Endothelial cell of umbilical vein (primary cell): ENCODE measurements around the gene PAX9. TPM values are rescaled to one million over a fixed set of nuclear protein-coding genes. Genes with fewer than 3 reads are reported as not detected.

ENCODE experiments used
- BruUV-seq: library from RNA; stranded (reverse); fragments of 400-500 nt; replicated peaks from 2 replicates; lab custom pipeline; 2021; lab: Mats Ljungman, UMichigan
- CTCF ChIA-PET: fragments of 300-600, 350-600 bp; sonication (Branson Sonifier 250); formaldehyde crosslinking; loops from one replicate; lab custom pipeline; 2021; ENCODE audit warnings: antibody characterized with exemption, inconsistent platforms; lab: Charles Lee
- POLR2A ChIA-PET: fragments of 300-600, 350-600 bp; sonication (Branson Sonifier 250); formaldehyde crosslinking; loops from one replicate; lab custom pipeline; 2021; ENCODE audit warnings: antibody characterized with exemption, inconsistent platforms; lab: Charles Lee
- DNase-seq: peaks from one replicate; pipeline ENCODE4 v3.0.0-alpha.2; 2011; ENCODE audit warnings: low read depth, low spot score
- FAIRE-seq: peaks from 2 replicates; lab custom pipeline; 2011; peaks lifted over from hg19 to GRCh38; lab: Jason Lieb, UNC
- H2AFZ ChIP-seq: 2 replicates; pipeline ENCODE4 v1.6.0; 2012; ENCODE audit warnings: low read depth, low read length, control low read depth, inconsistent platforms
- H3K27ac ChIP-seq: 2 replicates; pipeline ENCODE4 v1.5.1; 2011; ENCODE audit warnings: low read depth, mild to moderate bottlenecking, control low read depth, low read length, moderate library complexity; ENCODE audit not compliant: insufficient read depth
- H3K27me3 ChIP-seq, 2 experiments: 2 replicates each; pipeline versions ENCODE4 v1.6.0 to v1.6.1; 2011; ENCODE audit warnings: low read length in 2 of 2, mixed read lengths in 1 of 2; ENCODE audit not compliant: control insufficient read depth in 2 of 2, insufficient read depth in 2 of 2
- H3K36me3 ChIP-seq, 2 experiments: 2 replicates in 1 of 2; 3 replicates in 1 of 2; pipeline ENCODE4 v1.5.1; 2011; ENCODE audit warnings: low read length in 2 of 2, mild to moderate bottlenecking in 1 of 2, moderate library complexity in 1 of 2; ENCODE audit not compliant: control insufficient read depth in 2 of 2, insufficient read depth in 2 of 2; ENCODE audit errors: extremely low read depth in 1 of 2
- H3K4me1 ChIP-seq: 3 replicates; pipeline ENCODE4 v1.5.1; 2011; ENCODE audit warnings: mild to moderate bottlenecking, low read length; ENCODE audit not compliant: control insufficient read depth, insufficient read depth; ENCODE audit errors: extremely low read depth
- H3K4me2 ChIP-seq: 2 replicates; pipeline ENCODE4 v1.6.1; 2011; ENCODE audit warnings: low read length, control low read depth, mixed read lengths; ENCODE audit not compliant: insufficient read depth
- H3K4me3 ChIP-seq, 3 experiments: fragments of 200-600 bp in 1 of 3; sonication (generic), shearing (Covaris generic) in 1 of 3; replicated peaks in 1 of 3; 2 replicates each; pipeline ENCODE4 v1.5.1; 2011 to 2016; ENCODE audit warnings: control low read depth in 3 of 3, low read length in 3 of 3, mild to moderate bottlenecking in 2 of 3, inconsistent platforms in 1 of 3, low read depth in 1 of 3, moderate library complexity in 1 of 3; ENCODE audit not compliant: insufficient read depth in 1 of 3
- H3K79me2 ChIP-seq: 2 replicates; pipeline ENCODE4 v1.6.0; 2012; ENCODE audit warnings: low read length, inconsistent platforms; ENCODE audit not compliant: control insufficient read depth, insufficient read depth
- H3K9ac ChIP-seq: replicated peaks from 2 replicates; pipeline ENCODE3; 2011; ENCODE audit warnings: low read length, control low read depth; ENCODE audit not compliant: insufficient read depth; ENCODE audit errors: extremely low read depth
- H3K9me1 ChIP-seq: replicated peaks from 3 replicates; pipeline ENCODE4 v1.6.0; 2011; ENCODE audit warnings: mild to moderate bottlenecking, low read length; ENCODE audit not compliant: control insufficient read depth, insufficient read depth; ENCODE audit errors: extremely low read depth
- H3K9me3 ChIP-seq: replicated peaks from 2 replicates; pipeline ENCODE4 v1.5.1; 2012; ENCODE audit warnings: low read length, inconsistent platforms; ENCODE audit not compliant: control insufficient read depth, insufficient read depth
- H4K20me1 ChIP-seq: replicated peaks from 2 replicates; pipeline ENCODE3; 2011; ENCODE audit warnings: mild to moderate bottlenecking, low read length; ENCODE audit not compliant: control insufficient read depth, insufficient read depth; ENCODE audit errors: extremely low read depth
- EZH2 ChIP-seq: IDR thresholded peaks from 2 replicates; pipeline ENCODE4 v1.6.1; 2012; ENCODE audit warnings: borderline replicate concordance, low read depth, mild to moderate bottlenecking, moderate library complexity, low read length, inconsistent platforms; ENCODE audit not compliant: severe bottlenecking
- FOS ChIP-seq: IDR thresholded peaks from 2 replicates; pipeline ENCODE4 v1.6.1; 2011; ENCODE audit warnings: mild to moderate bottlenecking, low read length, moderate library complexity, borderline replicate concordance; ENCODE audit not compliant: insufficient read depth
- GATA2 ChIP-seq: IDR thresholded peaks from 2 replicates; pipeline ENCODE4 v1.7.0; 2011; ENCODE audit warnings: low read depth, mild to moderate bottlenecking, moderate library complexity, mixed read lengths, low read length; ENCODE audit not compliant: insufficient read length, insufficient read depth
- JUN ChIP-seq: IDR thresholded peaks from 2 replicates; pipeline ENCODE4 v1.6.1; 2011; ENCODE audit warnings: borderline replicate concordance, low read depth; ENCODE audit not compliant: insufficient read length, insufficient read depth
- MAX ChIP-seq: IDR thresholded peaks from 2 replicates; pipeline ENCODE4 v1.6.1; 2011; ENCODE audit not compliant: insufficient read depth, insufficient read length
- MYC ChIP-seq: IDR thresholded peaks from one replicate; pipeline ENCODE4 v1.6.1; 2011; ENCODE audit warnings: mild to moderate bottlenecking, low read depth, low read length
- POLR2A ChIP-seq: IDR thresholded peaks from 2 replicates; pipeline ENCODE4 v1.6.1; 2012; ENCODE audit warnings: low read depth, mild to moderate bottlenecking, control low read depth, low read length
- POLR2AphosphoS5 ChIP-seq: IDR thresholded peaks from 2 replicates; pipeline ENCODE4 v1.6.1; 2012; ENCODE audit warnings: low read depth, mild to moderate bottlenecking, control low read depth, low read length, moderate library complexity; ENCODE audit not compliant: insufficient read depth
- dilution Hi-C: fragments of 300-500 bp; cut with MboI; formaldehyde crosslinking; loops from one replicate; pipeline ENCODE4 v1.15.0; 2019; ENCODE audit warnings: low sequenced_read_pairs; ENCODE audit not compliant: extremely low pct_ligation_motif_present
- intact Hi-C: fragments of 100-400 bp; cut with micrococcal nuclease; formaldehyde crosslinking; loops from one replicate; pipeline ENCODE4 v1.10.0; 2022
- polyA plus RNA-seq, 4 experiments: library from polyadenylated mRNA; depleted of rRNA in 3 of 4; stranded (reverse) in 3 of 4; unstranded in 1 of 4; fragments of >200 nt; gene quantifications; 2 replicates each; pipeline versions ENCODE4 v1.2.1 to v1.2.3, GENCODE V29; 2011 to 2012; ENCODE audit warnings: missing spikeins in 1 of 4
- total RNA-seq: library from RNA; stranded (reverse); gene quantifications from 2 replicates; pipeline ENCODE4 v1.2.3, GENCODE V29; 2021
- TF ChIP-seq, protein P1 (sequence below), 2 donors: IDR thresholded peaks; 1 replicate in 1 of 2; 2 replicates in 1 of 2; pipeline ENCODE4 v1.5.1; 2011; ENCODE audit warnings: low read length in 2 of 2, mild to moderate bottlenecking in 2 of 2, moderate library complexity in 2 of 2, control low read depth in 1 of 2, inconsistent platforms in 1 of 2, low read depth in 1 of 2; ENCODE audit not compliant: insufficient read depth in 1 of 2; ENCODE audit errors: extremely low read depth in 1 of 2

The PAX9 gene
- total and polyA plus RNA-seq, 2 donors (not counting 3 experiments of a cell fraction or from before 2014, with no cell fraction given) = 0.37 to 0.44 TPM

GRCh38 chr14:36617824-36618223, 43.8 kb upstream of the PAX9 start:
- no peak overlapping the region for H3K4me3 ChIP-seq
- H3K4me1 ChIP-seq = no peaks in the 10 kb centered on the region
- H2AFZ ChIP-seq = no peak overlapping the region
- no peaks in the 10 kb centered on the region for H3K9me1 ChIP-seq
- no peak overlapping the region for H3K27ac ChIP-seq
- H3K27me3 ChIP-seq = peaks cover 0 to 2% of the 10 kb centered on the region in 2 experiments
- FAIRE-seq (no peak), DNase-seq (no peak)
- H4K20me1 ChIP-seq = no peaks in the 10 kb centered on the region
- no peak overlapping the region for H3K4me2 ChIP-seq
- CTCF ChIA-PET = interaction anchor here (0.7 kb wide), 1 partner anchor 12 kb away, joined by 3 read pairs; no protein-coding TSS in a partner anchor
- intact Hi-C loops = no loop called here
- H3K9me3 ChIP-seq = no peaks in the 10 kb centered on the region
- H3K36me3 ChIP-seq = no peaks in the 10 kb centered on the region
- no peak for TF ChIP-seq POLR2A
- no peak for TF ChIP-seq MAX
- TF ChIP-seq POLR2AphosphoS5 = no peak
- no peak for TF ChIP-seq JUN
- TF ChIP-seq, protein P1, sequence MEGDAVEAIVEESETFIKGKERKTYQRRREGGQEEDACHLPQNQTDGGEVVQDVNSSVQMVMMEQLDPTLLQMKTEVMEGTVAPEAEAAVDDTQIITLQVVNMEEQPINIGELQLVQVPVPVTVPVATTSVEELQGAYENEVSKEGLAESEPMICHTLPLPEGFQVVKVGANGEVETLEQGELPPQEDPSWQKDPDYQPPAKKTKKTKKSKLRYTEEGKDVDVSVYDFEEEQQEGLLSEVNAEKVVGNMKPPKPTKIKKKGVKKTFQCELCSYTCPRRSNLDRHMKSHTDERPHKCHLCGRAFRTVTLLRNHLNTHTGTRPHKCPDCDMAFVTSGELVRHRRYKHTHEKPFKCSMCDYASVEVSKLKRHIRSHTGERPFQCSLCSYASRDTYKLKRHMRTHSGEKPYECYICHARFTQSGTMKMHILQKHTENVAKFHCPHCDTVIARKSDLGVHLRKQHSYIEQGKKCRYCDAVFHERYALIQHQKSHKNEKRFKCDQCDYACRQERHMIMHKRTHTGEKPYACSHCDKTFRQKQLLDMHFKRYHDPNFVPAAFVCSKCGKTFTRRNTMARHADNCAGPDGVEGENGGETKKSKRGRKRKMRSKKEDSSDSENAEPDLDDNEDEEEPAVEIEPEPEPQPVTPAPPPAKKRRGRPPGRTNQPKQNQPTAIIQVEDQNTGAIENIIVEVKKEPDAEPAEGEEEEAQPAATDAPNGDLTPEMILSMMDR (IDR thresholded peaks at IDR 0.05; ENCODE audit: extremely low read depth in 1 of 2, insufficient read depth in 1 of 2, low read depth in 1 of 2, low read length in 2 of 2) = no peak
- H3K9ac ChIP-seq = no peak overlapping the region
- POLR2A ChIA-PET = no interaction called here
- no TSS peak for BruUV-seq
- H3K79me2 ChIP-seq = no peaks in the 10 kb centered on the region
- dilution Hi-C loops = no loop called here

- Histone ChIP-seq H3K4me1 (no peaks in the 10 kb centered on the region), H3K4me2 (no peak overlapping the region), H3K9me1 (no peaks in the 10 kb centered on the region), H3K36me3 (no peaks in the 10 kb centered on the region), H3K4me3 (no peak overlapping the region), H3K27me3 (peaks cover 0 to 2% of the 10 kb centered on the region in 2 experiments), H4K20me1 (no peaks in the 10 kb centered on the region), H3K9ac (no peak overlapping the region), H2AFZ (no peak overlapping the region), H3K27ac (no peak overlapping the region), H3K9me3 (no peaks in the 10 kb centered on the region), H3K79me2 (no peaks in the 10 kb centered on the region)
- intact Hi-C loops (no loop called here), dilution Hi-C loops (no loop called here)
- no TSS peak for BruUV-seq
- POLR2A ChIA-PET = no interaction called here
- CTCF ChIA-PET = no interaction called here
- DNase-seq = no peak
- TF ChIP-seq EZH2 (no peak), POLR2AphosphoS5 (no peak), MYC (no peak), MAX (no peak), GATA2 (no peak), FOS (no peak), JUN (no peak), POLR2A (no peak)
- TF ChIP-seq, protein P1 (IDR thresholded peaks at IDR 0.05; ENCODE audit: extremely low read depth in 1 of 2, insufficient read depth in 1 of 2, low read depth in 1 of 2, low read length in 2 of 2) = no peak
- FAIRE-seq = no peak
These were observed 43.0 kb upstream of the PAX9 start for GRCh38 chr14:36618641-36619040.
